B cell (primary cell): ENCODE measurements around the gene CMC2.

Experiments used
- EZH2 ChIP-seq: IDR thresholded peaks from 2 replicates; pipeline ENCODE4 v1.6.1; 2012; ENCODE audit warnings: borderline replicate concordance, low read depth, mild to moderate bottlenecking, moderate library complexity, low read length; ENCODE audit not compliant: insufficient read depth, poor library complexity, severe bottlenecking
- TF ChIP-seq, protein P1 (sequence below): fragments of 200-600 bp; IDR thresholded peaks from one replicate; pipeline ENCODE4 v1.8.0; 2022; ENCODE audit warnings: antibody characterized with exemption, mild to moderate bottlenecking

DNA sequence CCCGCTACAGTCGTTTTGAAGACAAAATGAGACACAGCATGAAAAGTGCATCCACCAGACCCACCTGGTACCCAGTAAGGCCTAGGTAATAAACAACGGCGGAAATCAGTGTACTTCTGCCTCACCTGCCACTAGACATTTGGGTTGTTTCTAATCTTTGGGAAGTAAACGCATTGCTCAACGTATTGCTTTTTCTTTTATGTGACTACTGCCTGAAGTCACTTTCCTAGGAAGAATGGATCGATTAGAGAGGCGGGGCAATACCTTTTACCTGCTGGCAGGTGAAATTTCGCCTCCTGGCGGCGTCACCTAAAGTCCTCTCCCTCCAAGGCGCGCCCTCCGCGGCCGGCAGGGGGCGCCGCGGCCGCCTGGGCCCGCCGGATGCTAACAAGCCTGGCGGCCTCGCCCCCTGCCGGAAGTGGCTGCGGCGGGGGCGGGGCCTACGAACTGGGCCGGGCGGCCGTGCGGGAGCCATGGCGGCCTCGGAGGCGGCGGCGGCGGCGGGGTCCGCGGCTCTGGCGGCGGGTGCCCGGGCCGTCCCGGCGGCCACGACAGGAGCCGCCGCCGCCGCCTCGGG, 28.8 kb upstream of the CMC2 start, which contains the start of gene ATMIN:
- TF ChIP-seq, protein P1, sequence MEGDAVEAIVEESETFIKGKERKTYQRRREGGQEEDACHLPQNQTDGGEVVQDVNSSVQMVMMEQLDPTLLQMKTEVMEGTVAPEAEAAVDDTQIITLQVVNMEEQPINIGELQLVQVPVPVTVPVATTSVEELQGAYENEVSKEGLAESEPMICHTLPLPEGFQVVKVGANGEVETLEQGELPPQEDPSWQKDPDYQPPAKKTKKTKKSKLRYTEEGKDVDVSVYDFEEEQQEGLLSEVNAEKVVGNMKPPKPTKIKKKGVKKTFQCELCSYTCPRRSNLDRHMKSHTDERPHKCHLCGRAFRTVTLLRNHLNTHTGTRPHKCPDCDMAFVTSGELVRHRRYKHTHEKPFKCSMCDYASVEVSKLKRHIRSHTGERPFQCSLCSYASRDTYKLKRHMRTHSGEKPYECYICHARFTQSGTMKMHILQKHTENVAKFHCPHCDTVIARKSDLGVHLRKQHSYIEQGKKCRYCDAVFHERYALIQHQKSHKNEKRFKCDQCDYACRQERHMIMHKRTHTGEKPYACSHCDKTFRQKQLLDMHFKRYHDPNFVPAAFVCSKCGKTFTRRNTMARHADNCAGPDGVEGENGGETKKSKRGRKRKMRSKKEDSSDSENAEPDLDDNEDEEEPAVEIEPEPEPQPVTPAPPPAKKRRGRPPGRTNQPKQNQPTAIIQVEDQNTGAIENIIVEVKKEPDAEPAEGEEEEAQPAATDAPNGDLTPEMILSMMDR, result peak; percentile 97
- TF ChIP-seq EZH2, result no peak
